OCI-LY1 (cell line): Measurements from ENCODE around the gene LCP2.

Experiments
- EZH2 ChIP-seq: fragments of 200-600 bp; sonication (generic), shearing (Covaris generic); IDR thresholded peaks from 2 replicates; pipeline ENCODE4 v1.8.0; 2017; ENCODE audit warnings: borderline replicate concordance, mixed run types, mild to moderate bottlenecking, antibody characterized with exemption, low read length, moderate library complexity, mixed read lengths
- TF ChIP-seq, protein P1 (sequence below): fragments of 200-600 bp; sonication (generic), shearing (Covaris generic); IDR thresholded peaks from 2 replicates; pipeline ENCODE4 v1.5.1; 2017; ENCODE audit warnings: mild to moderate bottlenecking, antibody characterized with exemption, low read length, moderate library complexity, mixed read lengths

DNA sequence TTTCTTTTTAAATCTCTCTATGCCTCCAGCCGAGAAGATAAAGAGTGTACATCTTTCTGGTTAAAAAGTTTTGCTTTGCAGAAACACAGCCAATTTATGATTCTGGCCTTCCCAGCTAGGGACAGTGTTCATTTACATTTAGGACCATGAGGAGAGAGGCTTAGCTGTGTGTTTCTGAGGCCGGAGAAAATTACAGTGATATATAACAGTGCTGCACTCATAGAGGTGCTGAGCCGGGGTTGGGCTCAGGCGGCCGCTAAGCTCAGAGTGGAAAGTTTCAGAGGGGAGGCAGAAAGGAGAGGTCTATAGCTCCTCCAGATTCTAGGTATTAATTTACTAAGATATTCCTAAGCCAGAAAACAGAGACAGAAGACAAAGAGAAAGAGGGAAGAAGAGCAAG lies 37.0 kb upstream of the LCP2 start:
- TF ChIP-seq, protein P1, sequence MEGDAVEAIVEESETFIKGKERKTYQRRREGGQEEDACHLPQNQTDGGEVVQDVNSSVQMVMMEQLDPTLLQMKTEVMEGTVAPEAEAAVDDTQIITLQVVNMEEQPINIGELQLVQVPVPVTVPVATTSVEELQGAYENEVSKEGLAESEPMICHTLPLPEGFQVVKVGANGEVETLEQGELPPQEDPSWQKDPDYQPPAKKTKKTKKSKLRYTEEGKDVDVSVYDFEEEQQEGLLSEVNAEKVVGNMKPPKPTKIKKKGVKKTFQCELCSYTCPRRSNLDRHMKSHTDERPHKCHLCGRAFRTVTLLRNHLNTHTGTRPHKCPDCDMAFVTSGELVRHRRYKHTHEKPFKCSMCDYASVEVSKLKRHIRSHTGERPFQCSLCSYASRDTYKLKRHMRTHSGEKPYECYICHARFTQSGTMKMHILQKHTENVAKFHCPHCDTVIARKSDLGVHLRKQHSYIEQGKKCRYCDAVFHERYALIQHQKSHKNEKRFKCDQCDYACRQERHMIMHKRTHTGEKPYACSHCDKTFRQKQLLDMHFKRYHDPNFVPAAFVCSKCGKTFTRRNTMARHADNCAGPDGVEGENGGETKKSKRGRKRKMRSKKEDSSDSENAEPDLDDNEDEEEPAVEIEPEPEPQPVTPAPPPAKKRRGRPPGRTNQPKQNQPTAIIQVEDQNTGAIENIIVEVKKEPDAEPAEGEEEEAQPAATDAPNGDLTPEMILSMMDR: no peak
- no peak for TF ChIP-seq EZH2
